ENCODE measurements around the gene PSG11.
"Not testable (repeated sequence)": the region's sequence is repeated elsewhere in the genome, so short reads cannot be mapped to it uniquely, and the experiment has no call there.

The PSG11 gene

DNA sequence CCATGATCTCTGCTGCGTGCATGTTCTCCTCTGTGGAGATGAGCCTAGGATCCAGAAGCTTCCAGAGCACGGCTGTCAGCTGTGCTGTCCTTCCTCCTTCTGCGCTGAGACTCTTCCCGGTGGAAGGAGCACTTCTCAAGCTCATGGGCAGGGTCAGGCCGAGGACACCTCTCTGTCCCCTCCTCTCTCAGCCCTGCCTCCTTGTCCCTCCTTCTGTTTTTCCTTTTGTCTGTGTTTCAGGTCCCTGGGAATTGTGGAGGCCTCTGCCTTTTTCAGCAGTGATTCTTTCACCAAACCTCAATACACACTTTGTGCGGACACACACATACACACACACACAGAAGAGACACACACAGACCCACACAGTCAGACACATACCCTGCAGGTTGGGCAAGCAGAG, at the start of gene PSG11:
TSS of gene PSG11 (minus strand) at position 101 of the 400 bp plus-strand sequence. CDS start at position 4, 97 bp downstream.
- H3K27ac ChIP-seq: not testable (repeated sequence)

- not testable (repeated sequence) for H3K27ac ChIP-seq
These were observed 36.1 kb upstream of the PSG11 start for GRCh38 chr19:43062418-43062817.

GRCh38 chr19:43061326-43061725, 35.1 kb upstream of the PSG11 start:
- not testable (repeated sequence) for H3K27ac ChIP-seq

DNA sequence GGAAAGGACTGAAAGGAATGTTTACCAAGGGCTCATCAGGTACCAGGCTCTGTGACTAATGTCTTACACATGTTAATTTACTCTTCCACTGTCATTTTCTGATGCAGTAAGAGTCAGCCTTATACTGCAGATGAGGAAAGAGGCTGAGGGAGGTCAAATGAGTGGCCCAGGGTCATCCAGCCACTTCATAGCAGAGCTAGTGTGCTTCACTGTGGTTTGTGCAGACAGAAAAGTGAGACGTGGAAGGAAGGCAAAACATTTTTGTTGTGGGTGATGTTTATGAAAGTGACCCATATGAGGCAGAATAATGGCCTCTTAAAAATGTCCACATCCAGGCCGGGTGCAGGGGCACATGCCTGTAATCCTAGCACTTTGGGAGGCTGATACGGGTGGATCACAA, 34.0 kb upstream of the PSG11 start:
- H3K27ac ChIP-seq: not testable (repeated sequence)

DNA sequence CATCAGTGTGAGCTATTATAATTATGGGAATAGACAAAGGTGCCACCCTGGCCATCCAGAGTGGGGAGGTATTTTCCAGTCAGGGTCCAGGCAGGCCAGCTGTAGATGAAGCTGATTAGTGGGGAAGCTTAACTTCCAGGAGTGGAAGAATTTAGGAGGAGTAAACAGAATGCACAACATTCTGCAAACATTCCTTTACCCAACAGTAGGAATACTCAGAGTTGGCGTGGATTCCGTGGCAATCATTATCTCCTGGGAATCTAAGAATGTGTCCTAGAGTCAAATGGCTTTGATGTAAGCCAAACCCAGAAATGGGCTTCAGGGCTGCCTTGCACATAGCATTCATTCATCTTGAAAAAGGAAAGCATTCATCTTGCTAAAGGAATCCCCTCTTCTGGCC, 33.2 kb upstream of the PSG11 start:
- not testable (repeated sequence) for H3K27ac ChIP-seq

GRCh38 chr19:43058440-43058839, 32.2 kb upstream of the PSG11 start:
- not testable (repeated sequence) for H3K27ac ChIP-seq

GRCh38 chr19:43047966-43048365, 21.7 kb upstream of the PSG11 start:
- H3K27ac ChIP-seq: not testable (repeated sequence)

GRCh38 chr19:43046578-43046977, 20.3 kb upstream of the PSG11 start:
- not testable (repeated sequence) for H3K27ac ChIP-seq

DNA sequence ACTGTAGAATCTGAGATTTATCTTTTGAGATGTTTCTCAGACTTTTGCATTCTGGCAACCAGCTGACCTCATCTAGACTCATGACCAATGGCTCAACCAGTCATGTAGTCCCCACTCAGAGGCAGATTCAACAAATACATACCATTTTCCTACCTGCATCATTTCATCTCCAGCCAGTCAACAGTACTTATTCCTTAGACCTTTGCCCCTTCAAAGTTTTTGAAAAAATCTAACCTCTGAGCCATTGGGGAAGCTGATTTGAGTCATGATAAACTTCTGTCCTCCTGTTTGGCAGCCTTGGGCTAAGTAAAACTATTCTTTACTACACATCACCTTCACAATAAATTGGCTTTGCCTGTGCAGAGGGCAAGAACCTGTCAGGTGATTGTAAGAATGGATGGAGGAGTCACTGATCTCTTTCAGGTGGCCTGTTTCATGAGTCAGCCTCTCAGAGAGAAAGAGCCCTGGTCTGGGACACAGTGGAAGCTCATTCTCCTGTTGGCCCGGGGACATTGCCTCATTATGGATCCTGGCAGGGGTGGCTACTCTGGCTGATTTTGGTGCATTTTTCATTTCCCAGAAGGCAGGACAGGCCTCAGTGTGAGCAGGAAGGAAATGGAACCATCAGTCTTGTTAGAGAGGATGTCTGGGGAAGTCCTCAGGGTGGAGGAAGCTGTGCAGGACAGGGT, 17.4 kb upstream of the PSG11 start:
- H3K27ac ChIP-seq: not testable (repeated sequence)

GRCh38 chr19:43031645-43032044, 5.4 kb upstream of the PSG11 start:
- TF ChIP-seq, protein P1, sequence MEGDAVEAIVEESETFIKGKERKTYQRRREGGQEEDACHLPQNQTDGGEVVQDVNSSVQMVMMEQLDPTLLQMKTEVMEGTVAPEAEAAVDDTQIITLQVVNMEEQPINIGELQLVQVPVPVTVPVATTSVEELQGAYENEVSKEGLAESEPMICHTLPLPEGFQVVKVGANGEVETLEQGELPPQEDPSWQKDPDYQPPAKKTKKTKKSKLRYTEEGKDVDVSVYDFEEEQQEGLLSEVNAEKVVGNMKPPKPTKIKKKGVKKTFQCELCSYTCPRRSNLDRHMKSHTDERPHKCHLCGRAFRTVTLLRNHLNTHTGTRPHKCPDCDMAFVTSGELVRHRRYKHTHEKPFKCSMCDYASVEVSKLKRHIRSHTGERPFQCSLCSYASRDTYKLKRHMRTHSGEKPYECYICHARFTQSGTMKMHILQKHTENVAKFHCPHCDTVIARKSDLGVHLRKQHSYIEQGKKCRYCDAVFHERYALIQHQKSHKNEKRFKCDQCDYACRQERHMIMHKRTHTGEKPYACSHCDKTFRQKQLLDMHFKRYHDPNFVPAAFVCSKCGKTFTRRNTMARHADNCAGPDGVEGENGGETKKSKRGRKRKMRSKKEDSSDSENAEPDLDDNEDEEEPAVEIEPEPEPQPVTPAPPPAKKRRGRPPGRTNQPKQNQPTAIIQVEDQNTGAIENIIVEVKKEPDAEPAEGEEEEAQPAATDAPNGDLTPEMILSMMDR (conservative IDR thresholded peaks at IDR 0.05): peak; percentile 13; the same call in 1 of the 2 replicates

DNA sequence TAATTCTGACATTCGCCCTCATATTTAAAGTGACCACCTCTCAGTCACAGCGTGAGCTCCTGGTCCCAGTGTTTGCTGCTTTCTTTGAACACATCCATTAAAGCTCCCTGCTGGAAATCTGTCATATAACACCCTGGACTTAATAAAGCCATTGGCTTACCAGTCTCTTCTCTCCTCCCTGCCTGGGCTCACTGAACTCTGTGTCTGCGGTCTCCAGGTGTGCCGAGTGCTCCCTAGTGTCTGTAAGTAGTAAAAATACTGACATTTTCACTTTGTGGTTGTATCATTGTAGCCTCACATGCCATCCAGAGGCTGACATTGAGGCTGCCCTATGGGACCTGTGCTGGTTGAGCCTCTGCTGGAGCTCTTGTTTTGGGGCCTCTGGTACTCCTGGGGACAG, 2.6 kb upstream of the PSG11 start:
- H3K27ac ChIP-seq: no peak overlapping the region
- no peak for TF ChIP-seq ZFX (IDR thresholded peaks at IDR 0.05)
- TF ChIP-seq, protein P1 (conservative IDR thresholded peaks at IDR 0.05): no peak

More at GRCh38 chr19:43031645-43032044, 5.4 kb upstream of the PSG11 start:
- H3K27ac ChIP-seq: not testable (repeated sequence)

- not testable (repeated sequence) for H3K27ac ChIP-seq
- TF ChIP-seq, protein P1 (conservative IDR thresholded peaks at IDR 0.05): peak; percentile 36
These were observed 1.7 kb upstream of the PSG11 start for GRCh38 chr19:43027985-43028384.

DNA sequence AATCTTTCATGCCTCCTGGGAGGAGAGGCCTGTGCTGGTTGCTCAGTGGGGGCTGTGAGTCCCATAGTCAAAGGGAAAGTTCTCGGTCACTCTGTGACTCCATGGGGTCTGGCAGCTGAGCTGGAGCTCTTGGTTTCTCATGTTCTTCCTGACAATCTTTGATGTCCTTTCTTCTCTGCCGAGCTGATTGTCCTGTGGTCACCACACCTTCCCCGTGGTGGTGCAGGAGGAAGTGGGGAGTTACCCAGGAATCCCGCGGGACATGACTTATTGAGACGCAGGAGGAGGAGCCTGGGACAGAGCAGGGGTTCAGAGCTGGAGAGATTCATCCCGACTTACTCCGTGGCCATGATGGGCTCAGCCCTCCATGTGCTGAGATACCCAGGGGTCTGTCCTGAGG, 792 bp upstream of the PSG11 start:
- H3K27ac ChIP-seq: not testable (repeated sequence)

- H3K27ac ChIP-seq: not testable (repeated sequence)
These were observed 4.2 kb downstream of the PSG11 start for GRCh38 chr19:43022098-43022497.

GRCh38 chr19:43021629-43022028, 4.6 kb downstream of the PSG11 start:
- H3K27ac ChIP-seq: not testable (repeated sequence)

GRCh38 chr19:43019588-43019987, 6.7 kb downstream of the PSG11 start:
- H3K27ac ChIP-seq: not testable (repeated sequence)

DNA sequence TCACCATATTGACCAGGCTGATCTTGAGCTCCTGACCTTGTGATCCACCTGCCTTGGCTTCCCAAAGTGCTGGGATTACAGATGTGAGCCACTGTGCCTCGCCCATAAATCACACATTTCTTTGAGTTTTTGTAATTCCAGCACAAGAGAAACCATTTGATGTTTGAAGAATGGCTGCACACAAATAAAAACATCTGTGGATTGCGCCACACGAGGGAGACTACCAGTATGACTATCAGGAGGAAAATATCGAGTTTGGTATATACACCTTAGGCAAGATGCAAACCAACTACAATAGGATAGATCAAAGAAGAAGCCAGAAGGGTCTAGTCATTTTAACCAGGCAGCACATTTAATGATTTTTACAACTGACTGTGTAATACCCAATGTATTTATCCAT, 20.4 kb downstream of the PSG11 start:
- H3K27ac ChIP-seq: not testable (repeated sequence)

- H3K27ac ChIP-seq: not testable (repeated sequence)
These were observed 21.4 kb downstream of the PSG11 start for GRCh38 chr19:43004846-43005245.

- H3K27ac ChIP-seq: not testable (repeated sequence)
These were observed 22.6 kb downstream of the PSG11 start for GRCh38 chr19:43003634-43004033.

Data from C4-2B (cell line).